ENCODE data around the gene DYDC2.

DNA sequence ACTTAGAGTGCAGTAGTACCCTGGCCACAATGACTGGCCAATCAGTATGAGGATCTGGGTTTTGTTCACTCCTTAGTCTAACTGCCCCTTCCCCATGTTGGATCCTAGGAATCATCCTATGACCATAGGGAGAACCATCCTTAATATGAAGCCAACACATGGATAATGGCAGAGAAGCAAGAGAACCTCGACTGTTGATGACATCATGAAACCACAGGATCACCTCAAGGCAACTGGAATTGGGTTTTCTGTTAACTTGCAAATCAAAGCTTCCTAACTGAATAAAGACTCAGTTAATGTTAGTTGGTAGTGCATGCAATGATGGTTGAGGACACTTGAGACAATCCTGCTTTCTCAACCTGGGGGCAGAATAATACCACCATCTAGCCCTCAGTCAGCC lies 48.5 kb downstream of the DYDC2 start:
- no peak for TF ChIP-seq RARB (CRISPR knock-in tag; IDR thresholded peaks at IDR 0.05)
- no peak for TF ChIP-seq ZFP30 (CRISPR knock-in tag; IDR thresholded peaks at IDR 0.05)
- TF ChIP-seq, protein P1, sequence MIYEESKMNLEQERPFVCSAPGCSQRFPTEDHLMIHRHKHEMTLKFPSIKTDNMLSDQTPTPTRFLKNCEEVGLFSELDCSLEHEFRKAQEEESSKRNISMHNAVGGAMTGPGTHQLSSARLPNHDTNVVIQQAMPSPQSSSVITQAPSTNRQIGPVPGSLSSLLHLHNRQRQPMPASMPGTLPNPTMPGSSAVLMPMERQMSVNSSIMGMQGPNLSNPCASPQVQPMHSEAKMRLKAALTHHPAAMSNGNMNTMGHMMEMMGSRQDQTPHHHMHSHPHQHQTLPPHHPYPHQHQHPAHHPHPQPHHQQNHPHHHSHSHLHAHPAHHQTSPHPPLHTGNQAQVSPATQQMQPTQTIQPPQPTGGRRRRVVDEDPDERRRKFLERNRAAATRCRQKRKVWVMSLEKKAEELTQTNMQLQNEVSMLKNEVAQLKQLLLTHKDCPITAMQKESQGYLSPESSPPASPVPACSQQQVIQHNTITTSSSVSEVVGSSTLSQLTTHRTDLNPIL (CRISPR knock-in tag; IDR thresholded peaks at IDR 0.05; ENCODE audit: low read depth): no peak
- no peak for TF ChIP-seq GLIS3 (CRISPR knock-in tag; IDR thresholded peaks at IDR 0.05)
- no peak for TF ChIP-seq ZC3H10 (CRISPR knock-in tag; IDR thresholded peaks at IDR 0.05)
- TF ChIP-seq PPARA (CRISPR knock-in tag; IDR thresholded peaks at IDR 0.05; ENCODE audit: borderline replicate concordance): no peak
- no peak for TF ChIP-seq ZNF8 (CRISPR knock-in tag; IDR thresholded peaks at IDR 0.05)
